Measurements from ENCODE around the gene COX8C. TPM values are rescaled to one million over a fixed set of nuclear protein-coding genes. Genes with fewer than 3 reads are reported as not detected.

COX8C gene, protein sequence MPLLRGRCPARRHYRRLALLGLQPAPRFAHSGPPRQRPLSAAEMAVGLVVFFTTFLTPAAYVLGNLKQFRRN
- total RNA-seq = 0.39 TPM in 1 of 2 replicates, not detected in the other

DNA sequence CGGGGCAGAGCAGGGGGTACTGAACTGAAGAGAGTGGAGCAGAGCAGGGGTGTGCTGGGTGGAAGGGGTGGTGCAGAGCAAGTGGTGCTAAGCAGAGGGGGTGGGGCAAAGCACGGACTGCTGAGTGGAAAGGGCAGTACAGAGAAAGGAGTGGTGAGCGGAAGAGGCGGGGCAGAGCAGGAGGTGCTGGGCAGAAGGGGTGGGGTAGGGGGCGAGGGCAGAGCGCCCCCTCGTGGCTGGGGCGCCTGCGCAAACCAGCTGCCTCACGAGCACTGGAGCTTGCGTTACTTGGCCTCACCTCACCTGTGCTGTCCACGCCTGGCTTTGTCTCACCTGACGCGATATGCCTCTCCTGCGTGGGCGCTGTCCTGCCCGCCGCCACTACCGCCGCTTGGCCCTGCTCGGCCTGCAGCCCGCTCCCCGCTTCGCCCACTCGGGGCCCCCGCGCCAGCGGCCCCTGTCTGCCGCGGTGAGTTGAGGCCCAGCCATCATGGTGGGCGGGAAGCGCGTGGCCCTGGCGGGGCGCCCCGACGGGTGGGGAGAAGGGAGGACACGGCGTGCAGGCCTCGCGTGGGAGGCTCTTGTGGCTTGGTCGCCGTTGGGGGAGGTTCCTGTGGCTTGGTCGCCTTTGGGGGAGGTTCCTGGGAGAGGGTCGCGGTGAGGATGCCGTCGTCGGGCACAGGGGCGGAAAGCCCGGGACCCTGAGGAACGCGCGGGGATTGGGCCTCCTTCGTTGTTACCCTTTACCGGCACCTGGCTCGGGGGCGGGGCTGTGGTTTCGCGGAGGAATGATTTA, at the start of gene COX8C:
COX8C (plus strand) TSS at position 257 of the 796 bp plus-strand sequence; CDS start at position 344, 87 bp downstream.

DNA sequence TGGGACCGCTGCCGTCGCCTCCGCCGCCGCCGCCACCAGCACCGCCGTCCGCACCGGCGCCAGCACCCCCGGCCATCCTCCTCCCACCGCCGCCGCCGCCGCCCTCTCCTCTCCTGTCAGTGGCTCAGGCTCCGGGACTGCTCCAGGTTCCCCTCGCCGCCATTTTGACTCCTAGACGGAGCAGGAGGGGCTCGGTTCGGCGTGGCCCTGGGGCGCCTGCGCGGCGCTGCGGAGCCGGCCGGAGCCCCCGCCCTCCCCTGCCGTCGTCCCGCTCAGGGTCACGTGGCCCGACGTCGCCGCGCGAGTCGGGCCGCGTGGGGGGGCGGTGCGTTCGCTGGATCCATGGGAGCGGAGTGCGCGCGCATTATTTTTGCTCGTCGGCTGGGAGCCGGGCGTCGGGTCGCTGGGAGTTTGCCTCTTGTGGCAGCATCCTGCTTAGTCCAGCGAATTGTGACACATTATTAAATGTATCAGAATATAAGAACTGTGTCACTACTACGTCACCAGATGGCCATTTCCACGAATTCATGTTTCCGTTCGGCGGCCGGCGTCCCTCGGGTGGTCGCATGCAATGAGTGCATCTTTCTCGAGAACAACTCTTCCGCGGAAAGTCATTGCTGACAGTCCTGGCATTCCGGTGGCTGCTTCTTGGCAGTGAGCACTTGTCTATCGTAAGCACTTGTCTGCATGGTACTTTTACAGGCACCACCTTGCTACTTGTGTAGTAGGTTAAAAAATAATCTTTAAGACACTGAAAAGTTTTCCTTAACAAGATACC, 13.9 kb upstream of the COX8C start, which contains the start of gene BTBD7:
BTBD7 (minus strand) TSS at position 184 of the 778 bp plus-strand sequence. CDS start 36,985 bp downstream, outside the sequence.

Small RNA genes lying within 50 kb of the gene (small RNA-seq; reads per million reads assigned to genes)
- not detected for gene RF00019

Other genes with a start within 250 kb of the COX8C start
- gene ITPK1, start 231.3 kb upstream of the COX8C start, total RNA-seq = 17.3 and 43.5 TPM in 2 replicates
- 4.9 and 5.1 TPM in 2 replicates for gene MOAP1, start 162.3 kb upstream of the COX8C start, total RNA-seq
- 2.7 and 7.8 TPM in 2 replicates for gene LYSET, start 161.9 kb upstream of the COX8C start, total RNA-seq
- 7.9 and 11.1 TPM in 2 replicates for gene GON7, start 140.1 kb upstream of the COX8C start, total RNA-seq
- 18.3 and 26.3 TPM in 2 replicates for gene UBR7, start 139.9 kb upstream of the COX8C start, total RNA-seq
- gene BTBD7, start 14.1 kb upstream of the COX8C start, total RNA-seq = 45.5 and 64.3 TPM in 2 replicates
- 0.22 and 0.79 TPM in 2 replicates for gene UNC79, start 83.8 kb downstream of the COX8C start, total RNA-seq